ENCODE data around the gene ACP7.
"Not testable (repeated sequence)": the region's sequence is repeated elsewhere in the genome, so short reads cannot be mapped to it uniquely, and the experiment has no call there.

ACP7 gene, protein sequence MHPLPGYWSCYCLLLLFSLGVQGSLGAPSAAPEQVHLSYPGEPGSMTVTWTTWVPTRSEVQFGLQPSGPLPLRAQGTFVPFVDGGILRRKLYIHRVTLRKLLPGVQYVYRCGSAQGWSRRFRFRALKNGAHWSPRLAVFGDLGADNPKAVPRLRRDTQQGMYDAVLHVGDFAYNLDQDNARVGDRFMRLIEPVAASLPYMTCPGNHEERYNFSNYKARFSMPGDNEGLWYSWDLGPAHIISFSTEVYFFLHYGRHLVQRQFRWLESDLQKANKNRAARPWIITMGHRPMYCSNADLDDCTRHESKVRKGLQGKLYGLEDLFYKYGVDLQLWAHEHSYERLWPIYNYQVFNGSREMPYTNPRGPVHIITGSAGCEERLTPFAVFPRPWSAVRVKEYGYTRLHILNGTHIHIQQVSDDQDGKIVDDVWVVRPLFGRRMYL

GRCh38 chr19:39083983-39084731, at the start of gene ACP7:
Gene ACP7 (plus strand): TSS chr19:39084368. CDS start chr19:39085270, 902 bp downstream.
- DNase-seq = peak in 1 of 2 experiments; percentile 8

DNA sequence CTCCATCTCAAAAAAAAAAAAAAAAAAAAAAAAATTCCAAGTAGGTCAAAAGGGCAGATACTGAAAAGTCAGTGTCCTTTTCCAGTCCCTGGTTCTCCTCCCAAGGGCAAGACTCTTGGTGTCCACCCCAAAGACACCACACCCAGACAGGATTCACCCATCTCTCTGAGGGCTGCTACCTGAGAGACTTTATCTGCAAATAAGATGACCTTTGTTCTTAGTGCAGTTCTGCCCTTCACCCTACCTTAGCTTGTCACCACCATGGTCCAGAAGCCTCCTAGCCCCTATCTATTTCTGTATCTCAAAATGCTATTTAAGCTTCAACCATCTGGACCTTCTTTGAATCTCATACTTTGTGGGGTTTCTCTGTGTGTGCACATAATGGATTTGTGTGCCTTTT, 47.6 kb upstream of the ACP7 start:
- DNase-seq = no peak

DNA sequence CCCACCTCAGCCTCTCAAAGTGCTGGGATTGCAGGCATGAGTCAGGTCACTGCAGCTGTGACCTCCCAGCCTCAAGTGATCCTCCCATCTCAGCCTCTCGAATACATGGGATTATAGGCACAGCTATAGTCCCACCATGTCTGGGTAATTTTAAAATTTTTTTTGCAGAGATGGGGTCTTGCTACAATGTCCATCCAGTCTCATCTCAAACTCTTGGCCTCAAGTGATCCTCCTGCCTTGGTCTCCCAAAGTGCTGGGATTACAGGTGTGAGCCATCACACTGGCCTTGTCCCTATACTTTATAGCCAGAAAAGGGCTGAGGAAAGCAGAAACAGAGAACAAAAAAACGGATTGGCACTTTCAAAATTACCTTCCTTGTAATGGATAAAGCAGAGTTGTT, 47.0 kb upstream of the ACP7 start:
- DNase-seq = no peak

DNA sequence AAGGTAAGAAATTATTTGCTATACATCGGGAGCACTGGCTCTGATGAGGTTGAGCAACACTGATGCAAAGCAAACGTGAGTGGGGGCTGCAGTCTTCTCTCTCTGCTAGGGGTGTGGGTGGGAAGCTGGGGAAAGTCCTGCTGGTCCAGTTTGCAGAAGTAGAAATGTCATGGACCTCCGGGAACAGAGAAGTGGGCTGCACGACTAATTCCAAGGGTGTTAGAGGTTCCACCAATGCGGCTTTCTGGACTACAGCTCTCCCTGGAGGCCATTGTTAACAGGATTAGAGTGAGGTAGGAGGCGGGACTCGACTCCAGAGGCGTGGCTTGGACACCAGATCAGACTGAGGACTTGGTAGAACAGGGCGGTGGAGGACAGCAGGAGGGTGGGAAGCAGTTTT, 46.1 kb upstream of the ACP7 start:
- DNase-seq = no peak

GRCh38 chr19:39045506-39045905, 38.7 kb upstream of the ACP7 start:
- no peak for DNase-seq

- no peak for DNase-seq
Measured at GRCh38 chr19:39046037-39046821, 37.9 kb upstream of the ACP7 start.

GRCh38 chr19:39047073-39047472, 37.1 kb upstream of the ACP7 start:
- no peak for DNase-seq

- peak; percentile 52 to 68 for DNase-seq
Measured at GRCh38 chr19:39052243-39052746, 31.9 kb upstream of the ACP7 start.

DNA sequence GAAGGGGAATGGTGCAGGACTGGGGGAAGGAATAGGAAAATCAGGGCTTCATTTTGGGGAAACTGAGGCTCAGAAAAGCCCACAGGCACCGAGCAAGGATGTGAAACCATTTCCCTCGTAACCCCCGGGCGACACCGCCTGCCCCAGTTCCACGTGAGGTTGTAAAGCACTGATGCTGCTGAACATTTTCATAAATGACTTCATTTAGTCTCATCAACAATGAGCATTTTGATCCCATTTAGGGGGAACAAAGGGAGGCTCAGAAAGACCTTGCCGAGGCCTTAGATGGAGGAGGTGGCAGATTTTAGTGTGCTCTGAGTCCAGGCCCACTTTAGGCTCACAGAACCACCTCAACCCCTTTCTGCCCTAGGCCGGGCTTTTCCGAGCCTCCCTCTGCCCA, 31.3 kb upstream of the ACP7 start:
- no peak for DNase-seq

- DNase-seq = no peak
Measured at GRCh38 chr19:39053276-39054090, 30.7 kb upstream of the ACP7 start.

- no peak for DNase-seq
Measured at GRCh38 chr19:39054091-39054470, 30.1 kb upstream of the ACP7 start.

GRCh38 chr19:39057615-39058014, 26.6 kb upstream of the ACP7 start:
- DNase-seq = no peak

DNA sequence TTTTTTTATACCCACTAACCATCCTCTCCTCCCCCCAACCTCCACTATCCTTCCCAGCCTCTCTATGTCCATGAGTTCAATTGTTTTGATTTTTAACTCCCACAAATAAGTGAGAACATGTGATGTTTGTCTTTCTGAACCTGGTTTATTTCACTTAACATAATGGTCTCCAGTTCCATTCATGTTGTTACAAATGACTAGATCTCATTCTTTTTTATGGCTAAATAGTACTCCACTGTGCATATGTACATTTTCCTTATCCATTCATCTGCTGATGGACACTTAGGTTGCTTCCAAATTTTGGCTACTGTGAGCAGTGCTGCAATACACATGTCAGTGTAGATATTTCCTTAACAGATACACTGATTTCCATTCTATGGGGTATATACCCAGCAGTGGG, 24.9 kb upstream of the ACP7 start:
- no peak for DNase-seq

- DNase-seq = no peak
Measured at GRCh38 chr19:39060171-39060570, 24.0 kb upstream of the ACP7 start.

DNA sequence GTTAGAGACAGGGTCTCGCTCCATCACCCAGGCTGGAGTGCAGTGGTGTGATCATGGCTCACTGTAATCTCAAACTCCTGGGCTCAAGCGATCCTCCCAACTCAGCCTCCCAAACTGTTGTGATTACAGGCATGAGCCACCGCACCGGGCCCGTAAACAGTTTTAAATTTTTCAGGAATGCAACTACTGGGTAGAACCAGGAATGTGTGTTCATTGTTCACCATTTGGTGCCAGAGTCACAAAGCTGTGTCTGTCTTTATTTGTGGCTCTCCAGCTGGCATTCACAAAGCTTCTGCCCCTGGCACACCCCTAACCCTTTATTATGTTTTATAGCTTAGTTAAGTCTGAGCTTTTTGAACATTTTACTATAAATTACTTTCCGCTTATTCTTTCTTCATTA, 19.8 kb upstream of the ACP7 start:
- DNase-seq = no peak

- no peak for DNase-seq
Measured at GRCh38 chr19:39065928-39066327, 18.2 kb upstream of the ACP7 start.

DNA sequence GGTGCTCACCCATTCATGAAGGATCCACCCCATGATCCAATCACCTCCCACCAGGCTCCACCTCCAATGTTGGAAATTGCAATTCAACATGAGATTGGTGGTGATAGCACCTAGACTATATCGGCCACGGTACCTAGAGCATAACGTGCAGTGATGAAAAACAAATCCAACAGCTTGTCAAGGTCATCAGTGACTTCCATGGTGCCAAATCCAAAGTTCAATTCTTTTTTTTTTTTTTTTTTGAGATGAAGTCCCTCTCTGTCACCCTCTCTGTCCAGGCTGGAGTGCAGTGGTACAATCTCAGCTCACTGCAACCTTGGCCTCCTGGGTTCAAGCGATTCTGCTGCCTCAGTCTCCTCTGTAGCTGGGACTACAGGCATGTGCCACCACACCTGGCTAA, 17.1 kb upstream of the ACP7 start:
- DNase-seq = no peak

GRCh38 chr19:39068259-39068658, 15.9 kb upstream of the ACP7 start:
- DNase-seq = not testable (repeated sequence)

- no peak for DNase-seq
Measured at GRCh38 chr19:39070888-39071287, 13.3 kb upstream of the ACP7 start.

GRCh38 chr19:39074205-39074692, 9.9 kb upstream of the ACP7 start:
- DNase-seq = no peak

- no peak for DNase-seq
Measured at GRCh38 chr19:39074942-39075341, 9.2 kb upstream of the ACP7 start.

GRCh38 chr19:39077323-39077722, 6.8 kb upstream of the ACP7 start:
- DNase-seq = no peak

Measured in stimulated activated CD4-positive, alpha-beta T cell treated with anti-CD3 and anti-CD28 coated beads, Interleukin-4, amount 100 ng/mL, for 4 hours (primary cell).